IPS DF 4.7 (cell line): ENCODE measurements around the gene MRPL47.

Source experiments
- DNase-seq: peaks from one replicate; pipeline ENCODE4 v3.0.0-alpha.2; 2013; ENCODE audit warnings: low spot score; ENCODE audit errors: extremely low read depth

MRPL47 gene

DNA sequence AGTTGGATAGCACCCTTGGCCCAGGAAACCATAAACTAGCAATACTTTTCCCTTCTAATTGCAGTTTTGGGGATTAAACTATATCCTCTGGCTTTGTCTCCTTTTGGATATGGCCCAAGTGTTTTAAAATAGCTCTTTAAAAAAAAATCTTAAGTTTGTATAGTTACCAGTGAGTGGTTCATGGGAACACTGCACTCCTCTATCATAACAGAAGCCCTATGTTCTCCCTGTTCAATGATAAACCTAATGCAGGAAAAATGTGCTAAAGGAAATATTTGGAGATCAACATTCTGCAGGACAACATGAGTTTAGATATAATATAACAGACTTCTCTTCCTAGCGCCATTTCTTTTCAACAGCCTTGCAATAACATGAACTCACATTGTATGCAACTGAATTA is 13.1 kb downstream of the MRPL47 start:
- no peak for DNase-seq

DNA sequence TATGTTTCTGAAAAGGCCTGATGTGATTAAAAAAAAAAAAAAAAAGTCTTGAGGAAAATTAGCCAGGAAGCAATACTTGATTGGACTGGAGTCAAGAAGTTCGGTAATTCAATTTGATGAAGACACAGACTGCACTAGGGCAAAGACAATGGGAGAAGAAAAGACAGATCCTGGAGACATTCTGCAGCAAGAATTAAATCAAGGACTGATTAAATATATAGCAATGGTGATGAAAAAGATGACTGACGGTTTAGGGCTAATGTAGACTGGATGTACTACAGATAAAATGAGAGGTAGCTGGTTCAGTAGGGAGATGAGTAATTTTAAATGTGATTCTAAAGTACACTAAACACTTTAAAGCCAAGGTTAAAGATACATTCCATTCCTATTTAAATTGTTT is 13.8 kb downstream of the MRPL47 start:
- no peak for DNase-seq

DNA sequence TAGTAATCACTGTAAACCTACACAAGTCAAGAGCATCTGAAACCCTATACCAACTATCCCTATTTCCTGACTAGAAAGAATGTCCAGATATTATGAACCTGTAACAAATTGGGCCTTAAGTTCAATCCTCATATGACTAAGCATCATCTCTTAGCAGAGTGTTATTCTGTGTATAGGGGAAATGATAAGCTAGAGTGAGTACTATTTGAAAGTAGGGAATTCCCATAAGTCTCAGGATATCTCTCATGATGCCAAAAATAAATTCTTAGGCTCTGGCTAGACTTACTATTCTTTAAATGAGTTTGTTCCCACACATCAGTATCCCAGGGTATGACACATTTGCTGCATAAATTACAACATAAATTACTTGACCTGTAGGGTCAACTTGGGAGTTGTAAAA is 15.3 kb downstream of the MRPL47 start:
- no peak for DNase-seq

DNA sequence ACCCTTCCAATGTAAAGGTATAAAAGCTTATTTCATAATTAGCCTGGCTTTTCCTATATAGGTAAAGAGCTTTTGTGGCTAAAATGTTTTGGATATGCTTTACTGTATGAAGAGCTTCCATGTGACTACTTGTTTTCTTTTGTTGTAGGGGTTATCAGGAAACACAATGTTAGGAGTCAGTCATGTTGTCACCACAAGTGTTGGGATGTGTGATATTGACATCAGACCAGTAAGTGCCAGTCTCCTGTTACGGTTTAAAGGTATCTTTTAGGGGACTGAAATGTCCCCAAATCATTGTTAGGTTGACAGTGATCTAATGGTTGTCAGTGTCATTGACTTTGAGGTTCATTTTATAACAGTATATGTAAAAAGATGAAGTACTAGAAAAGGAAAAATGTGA is 23.4 kb downstream of the MRPL47 start:
- DNase-seq = no peak

DNA sequence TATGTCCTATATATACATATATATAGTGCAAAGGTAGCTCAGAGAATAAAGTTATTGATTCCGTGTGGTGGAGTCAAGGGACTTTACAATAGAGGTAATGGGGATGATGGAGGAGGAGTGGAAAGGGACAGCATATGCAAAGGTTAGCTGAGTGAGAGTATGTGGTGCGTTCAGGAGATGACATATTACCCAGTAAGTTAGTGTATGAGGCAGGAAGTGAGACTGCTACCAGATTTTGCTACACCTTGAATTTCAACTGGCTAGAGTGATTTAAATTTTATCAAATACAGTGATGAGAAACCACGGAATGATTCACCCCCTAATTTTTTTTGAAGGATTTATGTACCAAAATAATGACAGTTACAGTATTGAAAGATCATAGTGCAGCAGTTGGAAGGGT is 38.9 kb downstream of the MRPL47 start:
- DNase-seq = no peak

DNA sequence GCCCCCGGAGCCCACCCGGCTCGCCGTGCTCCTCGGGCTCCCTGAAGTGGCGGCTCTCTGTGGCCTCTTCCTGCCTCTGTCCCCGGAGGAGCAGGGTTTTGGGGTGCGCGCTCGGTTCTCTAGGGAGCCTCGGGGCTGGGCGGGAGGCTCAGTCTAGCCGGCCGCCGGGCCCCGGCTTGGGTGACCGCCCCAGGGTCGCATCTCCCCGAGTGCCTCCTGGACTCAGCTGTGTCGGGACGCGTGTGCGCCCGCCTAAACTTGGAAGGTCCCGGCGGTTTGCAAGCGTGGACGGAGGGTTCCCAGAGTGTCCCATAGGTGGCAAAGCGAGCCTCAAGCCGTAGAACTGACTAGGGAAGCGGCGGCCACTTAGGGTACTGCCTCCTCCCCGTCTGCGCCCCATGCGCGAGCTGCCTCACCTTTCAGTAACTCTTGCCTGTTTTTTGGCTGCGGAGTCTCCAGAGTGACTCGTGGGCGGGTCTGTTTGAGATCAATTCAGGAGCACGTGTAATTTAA is 41.1 kb downstream of the MRPL47 start:
- no peak for DNase-seq

DNA sequence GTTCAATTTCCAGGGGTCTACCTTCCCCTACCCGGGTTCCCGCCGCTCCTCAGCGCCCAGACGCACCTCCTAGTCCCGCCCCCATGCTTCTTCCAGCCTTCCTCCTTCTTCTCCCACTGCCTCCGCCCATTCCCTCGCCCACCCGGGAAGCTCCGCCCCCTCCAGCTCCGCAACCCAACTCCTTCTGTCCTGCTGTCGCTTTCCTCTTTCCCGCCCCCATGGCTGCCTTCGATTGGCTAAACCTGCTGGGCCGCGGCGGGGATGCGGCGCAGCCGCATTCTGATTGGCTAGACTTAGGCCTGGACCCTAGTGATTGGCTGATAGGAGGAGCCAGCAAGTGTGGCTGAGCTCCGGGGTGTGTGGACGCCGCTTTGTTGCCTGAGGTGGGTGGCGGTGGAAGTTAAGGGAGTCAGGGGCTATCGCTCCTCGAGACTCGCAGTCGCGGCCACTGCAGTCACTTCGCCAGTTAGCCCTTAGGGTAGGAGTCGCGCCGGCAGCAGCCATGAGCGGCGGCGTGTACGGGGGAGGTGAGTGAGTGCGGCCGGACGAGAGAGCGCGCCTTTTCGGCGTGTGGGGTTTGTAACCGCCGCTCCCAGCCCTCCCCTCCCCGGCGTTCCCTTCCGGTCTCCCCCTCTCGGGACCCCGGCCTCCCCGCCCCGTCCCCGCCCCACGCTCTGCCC is 41.7 kb downstream of the MRPL47 start, which contains the start of gene ACTL6A:
TSS of gene ACTL6A (plus strand) at position 336 of the 680 bp plus-strand sequence. CDS start at position 503, 167 bp downstream.
- DNase-seq = peak; percentile 98

DNA sequence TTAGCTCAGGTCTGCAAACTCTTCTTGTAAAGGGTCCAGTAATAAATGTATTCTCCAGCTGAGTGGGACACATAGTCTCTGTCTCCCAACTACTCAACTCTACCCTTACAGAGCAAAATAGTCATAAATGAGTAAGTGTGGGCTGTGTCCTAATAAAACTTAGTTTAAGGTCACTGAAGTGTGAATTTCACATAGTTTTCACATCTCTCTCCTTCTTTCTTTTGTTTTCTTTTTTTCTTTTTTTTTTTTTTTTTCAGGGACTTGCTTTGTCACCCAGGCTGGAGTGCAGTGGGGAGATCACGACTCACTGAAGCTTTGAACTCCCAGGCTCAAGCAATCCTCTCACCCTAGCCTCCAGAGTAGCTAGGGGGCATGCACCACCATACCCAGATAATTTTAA is 43.6 kb downstream of the MRPL47 start:
- no peak for DNase-seq

DNA sequence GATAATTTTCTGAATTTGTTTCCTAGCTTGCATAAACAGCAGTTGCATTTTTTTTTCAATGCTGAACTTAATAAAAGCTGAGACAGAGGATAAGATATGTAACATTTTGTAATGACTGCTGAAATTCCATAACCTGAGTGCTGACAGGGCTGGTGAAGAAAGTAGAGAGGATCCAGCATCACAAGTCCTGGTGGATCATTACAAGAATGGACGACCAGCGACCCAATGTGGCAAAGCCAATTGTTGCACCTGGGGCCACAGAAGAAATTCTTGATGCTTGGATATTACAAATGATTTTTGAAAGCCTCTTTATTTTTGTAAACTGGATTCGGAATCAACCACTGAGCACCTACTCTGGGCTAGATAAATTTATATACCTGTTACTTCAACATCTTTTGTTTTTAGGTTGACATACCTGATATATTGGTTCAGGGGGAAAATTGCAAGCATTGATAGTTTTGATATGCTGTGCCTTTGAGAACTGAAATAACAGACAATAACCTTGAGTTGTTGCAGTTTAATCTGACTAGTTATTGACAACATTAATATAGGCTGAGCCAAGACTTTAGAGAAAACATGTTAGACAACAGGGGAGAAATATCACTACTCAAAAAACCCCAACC is 45.6 kb downstream of the MRPL47 start:
- no peak for DNase-seq

DNA sequence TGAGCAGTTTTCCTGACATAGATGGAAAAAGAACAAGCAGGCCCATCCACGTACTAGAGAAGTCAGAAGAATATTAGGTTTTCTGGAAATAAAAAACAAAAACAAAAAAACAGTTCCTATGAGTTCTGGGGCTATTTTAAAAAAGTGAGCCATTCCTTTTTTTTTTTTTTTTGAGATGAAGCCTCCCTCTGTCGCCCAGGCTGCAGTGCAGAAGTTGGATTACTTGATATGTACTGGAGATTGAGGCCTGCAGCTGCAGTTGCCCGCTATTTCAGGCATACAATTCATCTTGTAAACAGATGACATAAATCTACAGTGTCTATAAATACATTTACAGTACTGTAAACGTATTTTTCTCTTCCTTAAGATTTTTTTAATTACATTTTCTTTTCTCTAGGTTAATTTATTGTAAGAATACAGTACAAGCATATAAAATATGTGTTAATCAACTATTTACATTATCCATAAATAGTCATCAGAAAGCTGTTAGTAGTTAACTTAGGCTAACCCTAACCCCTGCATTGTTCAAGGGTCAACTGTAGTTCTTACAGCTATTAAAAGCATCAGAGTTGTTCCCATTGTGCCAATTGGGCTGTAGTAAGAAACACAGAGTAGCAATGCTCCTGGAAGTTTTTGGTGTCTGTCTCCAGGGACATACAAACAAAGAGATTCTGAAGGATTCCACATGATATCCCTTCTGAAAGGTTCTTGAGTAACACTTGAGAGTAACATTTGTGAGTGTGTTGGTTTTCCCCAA is 52.9 kb downstream of the MRPL47 start:
- no peak for DNase-seq

DNA sequence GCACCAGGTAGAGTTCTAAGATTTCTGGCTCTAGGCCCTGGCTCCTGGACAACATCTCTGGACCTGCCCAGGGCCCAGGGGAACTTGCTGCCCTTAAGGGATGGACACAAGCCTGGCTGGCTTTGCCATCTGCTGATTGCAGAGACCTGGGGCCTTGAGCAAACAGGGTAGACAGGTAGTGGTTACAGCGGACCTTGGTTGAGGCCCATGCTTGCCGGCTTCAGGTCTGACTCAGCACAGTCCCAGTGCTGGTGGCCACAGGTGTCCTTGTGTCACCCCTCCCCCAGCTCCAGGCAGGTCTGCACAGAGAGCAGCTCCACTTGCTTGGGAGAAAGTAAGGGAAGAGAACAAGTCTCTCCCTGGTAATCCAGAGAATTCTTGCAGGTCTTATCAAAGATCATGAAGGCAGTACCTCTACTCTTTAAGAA is 57.6 kb downstream of the MRPL47 start:
- no peak for DNase-seq

DNA sequence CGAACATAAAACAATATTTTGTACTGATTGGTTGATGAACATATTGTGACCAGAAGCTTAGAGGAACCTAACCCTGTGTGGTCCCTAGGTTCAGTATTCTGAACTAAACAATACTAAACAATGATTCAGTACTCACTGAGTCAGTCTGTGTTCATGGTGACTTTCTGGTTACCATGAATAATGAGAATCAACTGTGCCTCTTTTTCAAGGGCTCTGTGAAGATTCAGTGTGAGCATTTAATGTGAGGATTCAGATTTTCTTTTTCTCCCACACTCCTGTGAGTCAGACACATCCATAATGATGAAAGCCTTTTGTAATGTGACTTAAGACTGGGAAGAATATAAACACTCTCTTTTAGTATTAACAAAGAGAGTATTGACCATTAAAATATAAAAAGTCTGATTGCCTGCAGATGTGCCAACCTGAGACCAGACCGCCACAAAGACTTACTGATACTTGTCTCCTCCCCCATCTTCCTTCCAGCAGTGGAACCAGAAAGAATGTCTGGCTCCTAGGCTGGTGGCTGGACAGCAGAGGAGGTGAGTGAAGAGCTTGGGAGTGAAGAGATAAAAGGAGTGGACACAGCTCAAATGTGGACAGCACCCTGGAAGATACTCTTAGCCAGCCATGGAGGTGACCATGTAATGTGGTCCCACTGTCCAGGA is 59.3 kb downstream of the MRPL47 start:
- no peak for DNase-seq

DNA sequence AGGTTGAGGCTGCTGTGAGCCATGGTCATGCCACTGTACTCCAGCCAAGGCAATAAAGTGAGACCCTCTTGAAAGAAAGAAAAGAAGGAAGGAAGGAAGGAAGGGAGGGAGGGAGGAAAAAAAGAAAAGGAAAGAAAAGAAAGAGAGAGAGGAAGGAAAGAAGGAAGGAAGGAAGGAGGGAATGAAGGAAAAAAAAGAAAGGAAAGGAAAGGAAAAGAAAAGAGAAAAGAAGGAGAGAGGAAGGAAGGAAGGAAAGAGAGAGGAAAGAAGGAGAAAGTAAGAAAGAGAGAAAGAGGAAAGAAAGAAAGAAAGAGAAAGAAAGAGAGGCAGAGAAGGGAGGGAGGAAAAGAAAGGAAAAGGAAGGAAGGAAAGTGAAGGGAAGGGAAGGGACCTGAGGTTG is 62.1 kb downstream of the MRPL47 start:
- DNase-seq = no peak

DNA sequence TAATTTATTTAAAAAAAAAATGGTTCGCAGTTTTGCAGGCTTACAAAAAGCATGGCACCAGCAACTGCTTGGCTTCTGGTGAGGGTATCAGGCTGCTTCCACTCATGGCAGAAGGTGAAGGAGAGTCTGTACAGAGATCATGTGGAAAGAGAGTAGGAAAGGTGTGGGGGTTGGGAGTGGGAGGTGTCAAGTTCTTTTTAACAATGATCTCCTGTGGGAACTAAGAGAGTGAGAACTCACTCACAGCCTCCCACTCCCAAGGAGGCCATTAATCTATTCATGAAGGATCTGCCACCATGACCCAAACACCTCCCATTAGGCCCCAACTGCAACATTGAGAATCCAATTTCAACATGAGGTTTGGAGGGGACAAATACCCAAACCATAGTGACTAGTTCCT is 62.8 kb downstream of the MRPL47 start:
- no peak for DNase-seq

DNA sequence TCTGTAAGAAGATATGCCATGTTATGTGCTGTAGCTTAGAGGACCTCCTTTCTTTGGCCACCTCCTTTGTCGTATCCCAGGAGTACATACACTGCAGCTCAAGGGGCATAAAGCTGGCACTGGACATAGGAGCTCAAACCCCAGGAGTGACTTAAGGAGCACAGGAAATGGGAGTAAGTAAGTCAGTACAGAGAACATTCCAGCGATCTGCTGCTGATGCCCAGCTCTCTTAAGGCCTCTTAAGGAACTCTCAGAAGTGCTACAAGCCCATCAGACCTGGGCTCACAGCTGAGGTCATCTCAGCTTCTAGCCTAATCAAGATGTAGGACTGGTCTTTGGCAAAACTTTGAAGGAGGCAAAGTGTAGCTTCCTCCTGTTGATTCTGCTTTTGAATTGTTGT is 63.3 kb downstream of the MRPL47 start:
- DNase-seq = no peak
